ENCODE data around the gene SETDB1. TPM values are rescaled to one million over a fixed set of nuclear protein-coding genes. Genes with fewer than 3 reads are reported as not detected.
A peak's percentile ranks its signal among the peaks of the same experiment; 100 is the strongest.

The SETDB1 gene
- total and polyA plus RNA-seq, 10 donors, result 16.9 to 82.4 (median 53.6) TPM

GRCh38 chr1:150954708-150955107, 28.5 kb downstream of the SETDB1 start:
- intact Hi-C loops (cut with DNase I; ENCODE audit: low total_unique reads), result no loop called here
- no peak for TF ChIP-seq CTCF (IDR thresholded peaks at IDR 0.05 in 8 of 11, conservative IDR thresholded peaks at IDR 0.05 in 3 of 11)
- TF ChIP-seq POLR2AphosphoS5 (IDR thresholded peaks at IDR 0.05), result no peak
- Histone ChIP-seq H3K9me3 (no peaks in the 10 kb centered on the region), H3K4me3 (no peak overlapping the region), H3K36me3 (peaks cover 0 to 100% (median 89%) of the 10 kb centered on the region in 6 donors), H3K27ac (no peak overlapping the region), H3K27me3 (replicated peaks in 1 of 7) (no peaks in the 10 kb centered on the region), H3K4me1 (no peaks in the 10 kb centered on the region)
- 93 to 97% (median 94%) methylated on average over 3 of the region's 3 CpGs for WGBS, 5 donors
- peak; percentile 6 for DNase-seq

- Histone ChIP-seq H3K27me3 (replicated peaks in 1 of 7) (no peaks in the 10 kb centered on the region), H3K4me3 (no peak overlapping the region), H3K9me3 (no peaks in the 10 kb centered on the region), H3K36me3 (peaks cover 0 to 100% (median 89%) of the 10 kb centered on the region in 6 donors), H3K27ac (no peak overlapping the region), H3K4me1 (no peaks in the 10 kb centered on the region)
- TF ChIP-seq POLR2AphosphoS5 (IDR thresholded peaks at IDR 0.05) (no peak), CTCF (IDR thresholded peaks at IDR 0.05 in 8 of 11, conservative IDR thresholded peaks at IDR 0.05 in 3 of 11) (no peak), POLR2A (IDR thresholded peaks at IDR 0.05) (no peak)
- intact Hi-C loops (cut with DNase I; ENCODE audit: low total_unique reads), result no loop called here
- DNase-seq, result no peak
Measured at GRCh38 chr1:150955280-150955679, 29.1 kb downstream of the SETDB1 start.

- Histone ChIP-seq H3K4me3 (no peak overlapping the region), H3K9me3 (no peaks in the 10 kb centered on the region), H3K36me3 (peaks cover 0 to 100% (median 89%) of the 10 kb centered on the region in 6 donors), H3K4me1 (peaks cover 0 to 7% (median 2%) of the 10 kb centered on the region in 6 donors), H3K27ac (no peak overlapping the region), H3K27me3 (replicated peaks in 1 of 7) (no peaks in the 10 kb centered on the region)
- 94 to 98% (median 97%) methylated on average over 11 of the region's 11 CpGs for WGBS, 5 donors
- DNase-seq, result peak; percentile 37
- TF ChIP-seq POLR2A (IDR thresholded peaks at IDR 0.05), result no peak
- no peak for TF ChIP-seq POLR2AphosphoS5 (IDR thresholded peaks at IDR 0.05)
- no peak for TF ChIP-seq CTCF (IDR thresholded peaks at IDR 0.05 in 8 of 11, conservative IDR thresholded peaks at IDR 0.05 in 3 of 11)
- intact Hi-C loops (cut with DNase I; ENCODE audit: low total_unique reads), result no loop called here
Measured at GRCh38 chr1:150957666-150958065, 31.5 kb downstream of the SETDB1 start.

- TF ChIP-seq CTCF (IDR thresholded peaks at IDR 0.05 in 8 of 11, conservative IDR thresholded peaks at IDR 0.05 in 3 of 11) (no peak), POLR2A (IDR thresholded peaks at IDR 0.05) (no peak), POLR2AphosphoS5 (IDR thresholded peaks at IDR 0.05) (no peak)
- DNase-seq, result peak; percentile 54
- intact Hi-C loops (cut with DNase I; ENCODE audit: low total_unique reads), result no loop called here
- peaks cover 0 to 100% (median 91%) of the 10 kb centered on the region in 6 donors for H3K36me3 ChIP-seq
- H3K4me3 ChIP-seq, result no peak overlapping the region
- 94 to 99% (median 98%) methylated on average over 7 of the region's 7 CpGs for WGBS, 5 donors
- peaks cover 0 to 17% (median 2%) of the 10 kb centered on the region in 6 donors for H3K4me1 ChIP-seq
- H3K27ac ChIP-seq, result no peak overlapping the region
- no peaks in the 10 kb centered on the region for H3K27me3 ChIP-seq (replicated peaks in 1 of 7)
- H3K9me3 ChIP-seq, result no peaks in the 10 kb centered on the region
Measured at GRCh38 chr1:150960646-150961045, 34.5 kb downstream of the SETDB1 start.
